Posterior cingulate gyrus (tissue), 11 donors: ENCODE results near the gene PALM.
"Not testable (repeated sequence)": the region's sequence is repeated elsewhere in the genome, so short reads cannot be mapped to it uniquely, and the experiment has no call there.

Source experiments
- DNase-seq, 10 donors: peaks; one replicate each; pipeline versions ENCODE4 v3.0.0 to v3.0.0-alpha.2; 2020 to 2021; ENCODE audit warnings: mixed read lengths in 3 of 10
- intact Hi-C: fragments of 100-400 bp; cut with DNase I; formaldehyde crosslinking; loops from one replicate; pipeline ENCODE4 v1.15.1; 2023

Gene PALM

GRCh38 chr19:726993-727956 lies 18.5 kb downstream of the PALM start:
- no peak for DNase-seq
- intact Hi-C loops = no loop called here

- intact Hi-C loops = no loop called here
- no peak for DNase-seq
Observed at GRCh38 chr19:728011-728410, 19.3 kb downstream of the PALM start.

- DNase-seq, intact Hi-C loops: not testable (repeated sequence)
Observed at GRCh38 chr19:729564-729963, 20.8 kb downstream of the PALM start.

- DNase-seq = no peak
Observed at GRCh38 chr19:729965-730668, 21.4 kb downstream of the PALM start.

GRCh38 chr19:731000-731399 lies 22.3 kb downstream of the PALM start:
- no peak for DNase-seq
- intact Hi-C loops = loop anchor here (5.0 kb wide), 1 partner anchor 144 kb away; the partner anchor contains the start of gene HCN2

More at GRCh38 chr19:729965-730668, 21.4 kb downstream of the PALM start:
- intact Hi-C loops = loop anchor here (5.0 kb wide), 1 partner anchor 143 kb away; the partner anchor contains the start of gene HCN2

GRCh38 chr19:732148-733069 lies 23.7 kb downstream of the PALM start:
- intact Hi-C loops = loop anchor here (5.0 kb wide), 1 partner anchor 145 kb away; the partner anchor contains the start of gene HCN2
- no peak for DNase-seq

- intact Hi-C loops = loop anchor here (1.0 to 5.0 kb wide), 2 partner anchors 69 to 147 kb away; partner anchors contain the start of gene HCN2
- no peak for DNase-seq
Observed at GRCh38 chr19:734716-735115, 26.0 kb downstream of the PALM start.

GRCh38 chr19:736125-736524 lies 27.4 kb downstream of the PALM start:
- no peak for DNase-seq
- intact Hi-C loops = no loop called here

- intact Hi-C loops = no loop called here
- DNase-seq = peak in 7 of 10 donors; percentile 24 to 90 (median 47)
Observed at GRCh38 chr19:737591-738093, 28.9 kb downstream of the PALM start.

- intact Hi-C loops = no loop called here
Observed at GRCh38 chr19:738509-739128, 29.9 kb downstream of the PALM start.

GRCh38 chr19:739998-740715 lies 31.4 kb downstream of the PALM start:
- intact Hi-C loops = no loop called here
- no peak for DNase-seq

More at GRCh38 chr19:738509-739128, 29.9 kb downstream of the PALM start:
- no peak for DNase-seq

- DNase-seq = not testable (repeated sequence)
Observed at GRCh38 chr19:740816-741505, 32.2 kb downstream of the PALM start.

GRCh38 chr19:741506-742131 lies 32.9 kb downstream of the PALM start:
- no peak for DNase-seq
- intact Hi-C loops = no loop called here

More at GRCh38 chr19:740816-741505, 32.2 kb downstream of the PALM start:
- intact Hi-C loops = not testable (repeated sequence)

GRCh38 chr19:742540-743075 lies 33.9 kb downstream of the PALM start:
- intact Hi-C loops = no loop called here
- DNase-seq = no peak

- intact Hi-C loops = no loop called here
- DNase-seq = no peak
Observed at GRCh38 chr19:743168-743687, 34.5 kb downstream of the PALM start.

- intact Hi-C loops, DNase-seq: not testable (repeated sequence)
Observed at GRCh38 chr19:745138-745537, 36.4 kb downstream of the PALM start.

- intact Hi-C loops = no loop called here
- no peak for DNase-seq
Observed at GRCh38 chr19:746208-746819, 37.6 kb downstream of the PALM start.
